OCI-LY7 (cell line): ENCODE results near the gene TSPAN10.

Experiments used
- EZH2phosphoT487 ChIP-seq: fragments of 200-600 bp; sonication (generic); IDR thresholded peaks from 2 replicates; pipeline ENCODE4 v1.6.1; 2018; ENCODE audit warnings: low read depth, borderline replicate concordance, mild to moderate bottlenecking, mixed run types, antibody characterized with exemption, low read length, moderate library complexity, mixed read lengths
- TF ChIP-seq, protein P1 (sequence below): fragments of 200-600 bp; sonication (generic); conservative IDR thresholded peaks from 2 replicates; pipeline ENCODE4 v1.5.1; 2014; ENCODE audit warnings: mild to moderate bottlenecking, antibody characterized with exemption, low read length, moderate library complexity, mixed read lengths

GRCh38 chr17:81655378-81656117, 18.6 kb downstream of the TSPAN10 start:
- TF ChIP-seq, protein P1, sequence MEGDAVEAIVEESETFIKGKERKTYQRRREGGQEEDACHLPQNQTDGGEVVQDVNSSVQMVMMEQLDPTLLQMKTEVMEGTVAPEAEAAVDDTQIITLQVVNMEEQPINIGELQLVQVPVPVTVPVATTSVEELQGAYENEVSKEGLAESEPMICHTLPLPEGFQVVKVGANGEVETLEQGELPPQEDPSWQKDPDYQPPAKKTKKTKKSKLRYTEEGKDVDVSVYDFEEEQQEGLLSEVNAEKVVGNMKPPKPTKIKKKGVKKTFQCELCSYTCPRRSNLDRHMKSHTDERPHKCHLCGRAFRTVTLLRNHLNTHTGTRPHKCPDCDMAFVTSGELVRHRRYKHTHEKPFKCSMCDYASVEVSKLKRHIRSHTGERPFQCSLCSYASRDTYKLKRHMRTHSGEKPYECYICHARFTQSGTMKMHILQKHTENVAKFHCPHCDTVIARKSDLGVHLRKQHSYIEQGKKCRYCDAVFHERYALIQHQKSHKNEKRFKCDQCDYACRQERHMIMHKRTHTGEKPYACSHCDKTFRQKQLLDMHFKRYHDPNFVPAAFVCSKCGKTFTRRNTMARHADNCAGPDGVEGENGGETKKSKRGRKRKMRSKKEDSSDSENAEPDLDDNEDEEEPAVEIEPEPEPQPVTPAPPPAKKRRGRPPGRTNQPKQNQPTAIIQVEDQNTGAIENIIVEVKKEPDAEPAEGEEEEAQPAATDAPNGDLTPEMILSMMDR = no peak
- TF ChIP-seq EZH2phosphoT487 = no peak
